H1 (cell line): Measurements from ENCODE around the gene NETO2. TPM values are rescaled to one million over a fixed set of nuclear protein-coding genes. Genes with fewer than 3 reads are reported as not detected.

ENCODE experiments used
- CTCF ChIA-PET: fragments of 300-600 bp; sonication (Branson Sonifier 250); formaldehyde crosslinking; loops from one replicate; lab custom pipeline; 2021; ENCODE audit not compliant: partially characterized antibody; lab: Charles Lee
- POLR2A ChIA-PET: fragments of 300-600 bp; sonication (Branson Sonifier 250); formaldehyde crosslinking; loops from one replicate; lab custom pipeline; 2021; ENCODE audit warnings: inconsistent platforms; ENCODE audit not compliant: partially characterized antibody; lab: Charles Lee
- DNase-seq, 2 experiments: peaks; one replicate each; pipeline versions ENCODE4 v3.0.0 to v3.0.0-alpha.2; 2010 to 2022; ENCODE audit warnings: low spot score in 2 of 2, low read depth in 1 of 2, mixed read lengths in 1 of 2
- FAIRE-seq: peaks from 2 replicates; lab custom pipeline; 2011; peaks lifted over from hg19 to GRCh38; lab: Jason Lieb, UNC
- H2AFZ ChIP-seq: 2 replicates; pipeline ENCODE4 v1.8.1; 2012; ENCODE audit warnings: low read length, inconsistent platforms
- H2AK5ac ChIP-seq: 2 replicates; pipeline ENCODE4 v1.6.1; 2013; ENCODE audit warnings: low read depth, low read length
- H2BK120ac ChIP-seq: replicated peaks from 2 replicates; pipeline ENCODE3; 2013; ENCODE audit warnings: low read depth, low read length, inconsistent platforms
- H2BK12ac ChIP-seq: 2 replicates; pipeline ENCODE4 v1.6.1; 2013; ENCODE audit warnings: low read depth, low read length
- H2BK15ac ChIP-seq: 2 replicates; pipeline ENCODE4 v1.6.1; 2013; ENCODE audit warnings: low read length
- H2BK20ac ChIP-seq: 2 replicates; pipeline ENCODE4 v1.6.1; 2013; ENCODE audit warnings: low read length
- H2BK5ac ChIP-seq: 2 replicates; pipeline ENCODE4 v1.6.1; 2013; ENCODE audit warnings: low read depth, low read length
- H3K14ac ChIP-seq: 2 replicates; pipeline ENCODE4 v1.6.1; 2013; ENCODE audit warnings: inconsistent platforms; ENCODE audit not compliant: insufficient read length
- H3K18ac ChIP-seq: 2 replicates; pipeline ENCODE4 v1.6.1; 2013; ENCODE audit warnings: low read length; ENCODE audit errors: extremely low read depth
- H3K23ac ChIP-seq: 2 replicates; pipeline ENCODE4 v1.6.1; 2013; ENCODE audit warnings: inconsistent platforms; ENCODE audit not compliant: insufficient read length
- H3K23me2 ChIP-seq: 2 replicates; pipeline ENCODE4 v1.6.1; 2013; ENCODE audit warnings: low read depth, low read length
- H3K27ac ChIP-seq: 2 replicates; pipeline ENCODE4 v1.6.1; 2011; ENCODE audit warnings: low read depth, low read length, inconsistent platforms
- H3K27me3 ChIP-seq, 4 experiments: replicated peaks in 1 of 4; 1 replicate in 1 of 4; 2 replicates in 3 of 4; pipeline versions ENCODE4 v1.6.1 to v1.8.1; 2011 to 2013; ENCODE audit warnings: low read length in 3 of 4, mild to moderate bottlenecking in 3 of 4, inconsistent platforms in 2 of 4, mixed read lengths in 2 of 4, moderate library complexity in 1 of 4; ENCODE audit not compliant: control insufficient read depth in 3 of 4, insufficient read depth in 3 of 4; ENCODE audit errors: extremely low read depth in 1 of 4
- H3K36me3 ChIP-seq, 4 experiments: 2 replicates each; pipeline versions ENCODE4 v1.6.1 to v1.8.1; 2011 to 2013; ENCODE audit warnings: mild to moderate bottlenecking in 4 of 4, low read length in 3 of 4, moderate library complexity in 2 of 4, control low read depth in 1 of 4, inconsistent platforms in 1 of 4; ENCODE audit not compliant: insufficient read depth in 4 of 4, control insufficient read depth in 2 of 4
- H3K4ac ChIP-seq: replicated peaks from 2 replicates; pipeline ENCODE3; 2013; ENCODE audit warnings: low read length, low read depth, mixed read lengths, inconsistent platforms; ENCODE audit not compliant: insufficient read length
- H3K4me1 ChIP-seq, 4 experiments: replicated peaks in 1 of 4; 1 replicate in 1 of 4; 2 replicates in 3 of 4; pipeline versions ENCODE4 v1.6.1 to v1.8.1; 2011 to 2013; ENCODE audit warnings: low read length in 3 of 4, inconsistent platforms in 2 of 4, mixed read lengths in 1 of 4; ENCODE audit not compliant: insufficient read depth in 4 of 4, control insufficient read depth in 3 of 4
- H3K4me2 ChIP-seq, 2 experiments: 2 replicates each; pipeline versions ENCODE4 v1.6.1 to v1.8.1; 2011 to 2013; ENCODE audit warnings: low read depth in 2 of 2, low read length in 2 of 2, control low read depth in 1 of 2, inconsistent platforms in 1 of 2, mild to moderate bottlenecking in 1 of 2; ENCODE audit not compliant: insufficient read depth in 1 of 2
- H3K4me3 ChIP-seq, 4 experiments: fragments of 200-600, 300-600 bp in 1 of 4; sonication (generic), shearing (Covaris generic), sonication (Bioruptor Twin) in 1 of 4; 2 replicates each; pipeline versions ENCODE4 v1.5.1 to v1.8.1; 2011 to 2016; ENCODE audit warnings: low read length in 4 of 4, low read depth in 3 of 4, control low read depth in 2 of 4, inconsistent platforms in 2 of 4, mild to moderate bottlenecking in 2 of 4, mixed read lengths in 1 of 4, moderate library complexity in 1 of 4; ENCODE audit not compliant: insufficient read depth in 2 of 4; ENCODE audit errors: extremely low read depth in 1 of 4
- H3K56ac ChIP-seq: replicated peaks from 2 replicates; pipeline ENCODE3; 2013; ENCODE audit warnings: low read depth, mild to moderate bottlenecking, mixed read lengths, low read length, inconsistent platforms; ENCODE audit not compliant: insufficient read length
- H3K79me1 ChIP-seq: 2 replicates; pipeline ENCODE4 v1.6.1; 2013; ENCODE audit warnings: low read depth, low read length, control low read depth
- H3K79me2 ChIP-seq, 2 experiments: 2 replicates each; pipeline versions ENCODE4 v1.6.1 to v1.8.1; 2012 to 2013; ENCODE audit warnings: low read length in 2 of 2, mild to moderate bottlenecking in 2 of 2, inconsistent platforms in 1 of 2; ENCODE audit not compliant: insufficient read depth in 2 of 2, control insufficient read depth in 1 of 2
- H3K9ac ChIP-seq, 4 experiments: replicated peaks in 1 of 4; 1 replicate in 1 of 4; 2 replicates in 3 of 4; pipeline versions ENCODE4 v1.6.1 to v1.8.1; 2011 to 2013; ENCODE audit warnings: low read depth in 3 of 4, low read length in 3 of 4, control low read depth in 2 of 4, mild to moderate bottlenecking in 2 of 4, moderate library complexity in 2 of 4, inconsistent platforms in 1 of 4; ENCODE audit errors: extremely low read depth in 1 of 4
- H3K9me3 ChIP-seq, 2 experiments: 2 replicates each; pipeline versions ENCODE4 v1.6.1 to v1.8.1; 2012 to 2013; ENCODE audit warnings: mild to moderate bottlenecking in 2 of 2, moderate library complexity in 2 of 2, control low read depth in 1 of 2, inconsistent platforms in 1 of 2, low read depth in 1 of 2, low read length in 1 of 2, mixed read lengths in 1 of 2; ENCODE audit not compliant: insufficient read depth in 2 of 2
- H4K20me1 ChIP-seq, 2 experiments: replicated peaks in 1 of 2; 2 replicates each; pipeline versions ENCODE3 to v1.8.1; 2011 to 2013; ENCODE audit warnings: inconsistent platforms in 2 of 2, low read length in 2 of 2, mild to moderate bottlenecking in 1 of 2; ENCODE audit not compliant: insufficient read depth in 2 of 2, control insufficient read depth in 1 of 2
- H4K5ac ChIP-seq: 2 replicates; pipeline ENCODE4 v1.6.1; 2013; ENCODE audit warnings: low read length, low read depth, mixed read lengths, inconsistent platforms; ENCODE audit not compliant: insufficient read length
- H4K8ac ChIP-seq: 2 replicates; pipeline ENCODE4 v1.8.0; 2013; ENCODE audit warnings: mild to moderate bottlenecking, moderate library complexity, low read length, inconsistent platforms; ENCODE audit not compliant: insufficient read depth; ENCODE audit errors: extremely low read depth
- H4K91ac ChIP-seq: replicated peaks from 2 replicates; pipeline ENCODE3; 2013; ENCODE audit warnings: low read length, mixed read lengths, inconsistent platforms; ENCODE audit not compliant: insufficient read length
- ATF3 ChIP-seq: IDR thresholded peaks from 2 replicates; pipeline ENCODE4 v1.6.1; 2011; ENCODE audit warnings: low read depth, mild to moderate bottlenecking, low read length; ENCODE audit not compliant: insufficient read depth
- EZH2 ChIP-seq: fragments of 200-600 bp; sonication (generic); IDR thresholded peaks from 2 replicates; pipeline ENCODE4 v1.7.1; 2012; ENCODE audit warnings: low read depth, mild to moderate bottlenecking, moderate library complexity, low read length, inconsistent platforms; ENCODE audit not compliant: severe bottlenecking
- KDM5A ChIP-seq: fragments of 200-600 bp; IDR thresholded peaks from 2 replicates; pipeline ENCODE4 v1.7.1; 2012; ENCODE audit warnings: mild to moderate bottlenecking, low read length, inconsistent platforms, mixed read lengths
- SAP30 ChIP-seq: fragments of 300-600 bp; sonication (generic); IDR thresholded peaks from 2 replicates; pipeline ENCODE4 v1.7.1; 2012; ENCODE audit warnings: low read length, moderate library complexity, mild to moderate bottlenecking, inconsistent platforms; ENCODE audit not compliant: insufficient read depth, insufficient replicate concordance
- SIN3A ChIP-seq, 2 experiments: IDR thresholded peaks in 1 of 2; conservative IDR thresholded peaks in 1 of 2; 2 replicates each; pipeline ENCODE4 v1.6.1; 2011 to 2012; ENCODE audit warnings: low read length in 2 of 2, improper control_type of control experiment in 1 of 2, low read depth in 1 of 2, mild to moderate bottlenecking in 1 of 2
- SRF ChIP-seq: IDR thresholded peaks from 2 replicates; pipeline ENCODE4 v1.6.1; 2011; ENCODE audit warnings: mild to moderate bottlenecking, low read depth, low read length, moderate library complexity
- WGBS, 2 experiments: shearing (Covaris generic) in 1 of 2; methylation state at CpG; one replicate each; pipeline versions ENCODE4 v1.1.6 to v1.1.7; 2013 to 2015; ENCODE audit warnings: low lambda C conversion rate in 2 of 2, mixed read lengths in 2 of 2, inconsistent platforms in 1 of 2, low coverage in 1 of 2, missing lambda C conversion rate in 1 of 2; ENCODE audit not compliant: insufficient replicate concordance in 2 of 2, insufficient coverage in 1 of 2, insufficient read length in 1 of 2; ENCODE audit errors: extremely low coverage in 1 of 2, missing lambda C conversion rate in 1 of 2; 5-methylcytosine and 5-hydroxymethylcytosine counted together
- polyA plus RNA-seq, 7 experiments: library from polyadenylated mRNA; depleted of rRNA in 3 of 7; stranded (reverse) in 5 of 7; unstranded in 2 of 7; fragments of >200 nt in 5 of 7; fragments of 200-250 nt in 2 of 7; gene quantifications; 1 replicate in 5 of 7; 2 replicates in 1 of 7; 4 replicates in 1 of 7; pipeline versions ENCODE4 v1.2.1 to v1.2.3, GENCODE V29; 2011 to 2013; ENCODE audit warnings: missing spikeins in 2 of 7, mixed read lengths in 2 of 7
- total RNA-seq: library from RNA; stranded (reverse); fragmentation: NEBNext Ultra II Directional; extraction: Animal tissue kit (Norgen Biotek cat#: 25700); gene quantifications from 2 replicates; pipeline ENCODE4 v1.2.1, GENCODE V29; 2021
- TF ChIP-seq, protein P1 (sequence below): IDR thresholded peaks from 2 replicates; pipeline ENCODE4 v1.6.1; 2011; ENCODE audit warnings: low read length, improper control_type of control experiment

NETO2 gene
- total and polyA plus RNA-seq, 2 of the 8 experiments (the other 6 are each of a cell fraction or from before 2014, with no cell fraction given), result 9.4 to 12.5 TPM

DNA sequence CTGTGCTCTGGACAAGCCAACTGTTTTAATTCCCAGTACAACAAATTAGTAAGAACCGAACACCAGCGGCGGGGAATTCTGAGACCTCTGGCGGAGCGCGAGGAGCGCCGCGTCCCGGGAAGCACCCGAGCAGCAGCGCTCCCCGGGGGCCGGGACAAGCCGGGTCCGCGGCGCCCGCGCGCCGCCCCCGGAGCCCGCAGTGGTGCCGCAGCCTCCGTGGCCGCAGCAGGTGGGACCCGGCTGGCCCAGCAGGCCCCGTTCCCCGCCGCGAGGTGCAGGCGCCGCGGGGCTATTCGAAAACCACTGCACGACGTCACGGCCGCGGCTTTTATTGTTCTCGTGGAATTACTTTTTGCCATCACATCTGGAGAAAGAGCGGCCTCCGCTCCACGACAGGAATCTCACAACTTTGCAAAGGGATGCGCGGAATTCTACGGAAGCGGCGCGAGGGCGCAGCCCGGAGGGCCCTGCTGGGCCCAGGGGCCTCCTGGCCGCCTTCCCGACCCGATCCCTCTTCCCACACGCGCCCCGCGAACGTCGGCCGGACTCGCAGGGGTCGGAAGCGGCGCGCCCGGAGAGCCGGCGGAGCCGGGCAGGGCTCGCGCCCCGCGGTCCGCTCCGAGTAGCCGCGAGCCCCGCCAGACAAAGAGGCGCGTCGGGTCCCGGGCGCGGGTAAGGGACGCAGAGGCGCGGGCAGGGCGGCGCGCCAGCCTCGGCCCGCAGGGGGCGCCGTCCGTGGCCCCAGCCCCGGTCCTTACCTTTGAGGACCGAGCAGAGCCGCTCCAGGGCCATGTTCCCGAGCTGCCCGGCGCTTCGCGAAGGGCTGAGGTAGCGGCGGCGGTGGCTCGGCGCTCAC is 696 bp downstream of the NETO2 start:
- Histone ChIP-seq H2BK120ac (no peak overlapping the region), H3K79me1 (no peaks in the 10 kb centered on the region), H4K91ac (no peak overlapping the region), H2AFZ (peak overlapping the region; percentile 77; the same call in 1 of the 2 replicates), H3K18ac (no peak overlapping the region), H2AK5ac (no peak overlapping the region), H3K4ac (no peak overlapping the region), H2BK20ac (no peak overlapping the region), H3K56ac (no peak overlapping the region), H3K27me3 (peaks cover 2 to 31% (median 19%) of the 10 kb centered on the region in 4 experiments), H3K4me1 (0 out of 7 replicates have a peak, but pooled peaks cover 0 to 2% (median 0%) of the 10 kb centered on the region in 4 experiments), H3K23ac (no peak overlapping the region), H3K9me3 (no peaks in the 10 kb centered on the region), H3K9ac (peak overlapping the region in 3 of 4 experiments; percentile 51 to 66 (median 64); a peak in 6 of 7 replicates), H2BK15ac (no peak overlapping the region), H3K4me3 (peak overlapping the region; percentile 51 to 79 (median 70)), H3K14ac (no peak overlapping the region), H3K4me2 (peak overlapping the region; percentile 38 to 67), H4K5ac (peak overlapping the region; percentile 25), H3K27ac (no peak overlapping the region), H3K79me2 (peaks cover 0 to 23% of the 10 kb centered on the region in 2 experiments; a peak in 2 of 4 replicates), H4K20me1 (peaks cover 2% of the 10 kb centered on the region in 2 experiments), H3K36me3 (no peaks in the 10 kb centered on the region), H4K8ac (peak overlapping the region; percentile 78; the same call in 1 of the 2 replicates), H3K23me2 (peaks cover 2% of the 10 kb centered on the region; the same call in 1 of the 2 replicates), H2BK12ac (no peak overlapping the region), H2BK5ac (no peak overlapping the region)
- POLR2A ChIA-PET, result interaction anchor here (0.6 to 1.7 kb wide), 5 partner anchors 11 to 741 kb away, joined by 3 to 5 read pairs (median 4); partner anchors contain the start of genes DNAJA2, ITFG1 and PHKB
- CTCF ChIA-PET, result interaction anchor here (0.7 to 5.2 kb wide), 35 partner anchors 10 to 1023 kb away, joined by 3 to 27 read pairs (median 4); partner anchors contain the start of genes ITFG1 and PHKB
- WGBS, 2 experiments, result 1% methylated on average over 61 of the region's 111 CpGs; no CpG with 5 or more reads in 1 of the 2 experiments
- DNase-seq (peak in 1 of 2 experiments; percentile 91), FAIRE-seq (no peak)
- TF ChIP-seq SIN3A (conservative IDR thresholded peaks at IDR 0.05 in 1 of 2, IDR thresholded peaks at IDR 0.05 in 1 of 2; ENCODE audit: low read depth in 1 of 2, low read length in 2 of 2) (0 out of 4 replicates have a peak, but pooled peaks of 1 of the 2 experiments have one; percentile 7), KDM5A (no peak), ATF3 (no peak), SAP30 (no peak), EZH2 (peak; percentile 31), SRF (0 out of 2 replicates have a peak, but pooled peaks have one; percentile 9)
- TF ChIP-seq, protein P1, sequence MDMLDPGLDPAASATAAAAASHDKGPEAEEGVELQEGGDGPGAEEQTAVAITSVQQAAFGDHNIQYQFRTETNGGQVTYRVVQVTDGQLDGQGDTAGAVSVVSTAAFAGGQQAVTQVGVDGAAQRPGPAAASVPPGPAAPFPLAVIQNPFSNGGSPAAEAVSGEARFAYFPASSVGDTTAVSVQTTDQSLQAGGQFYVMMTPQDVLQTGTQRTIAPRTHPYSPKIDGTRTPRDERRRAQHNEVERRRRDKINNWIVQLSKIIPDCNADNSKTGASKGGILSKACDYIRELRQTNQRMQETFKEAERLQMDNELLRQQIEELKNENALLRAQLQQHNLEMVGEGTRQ, result no peak
